Ishikawa (cell line): Measurements from ENCODE around the gene CORIN.

ENCODE experiments used
- RAD21 ChIP-seq: IDR thresholded peaks from 2 replicates; pipeline ENCODE4 v1.6.1; 2012; ENCODE audit warnings: low read depth
- TAF1 ChIP-seq: IDR thresholded peaks from 2 replicates; pipeline ENCODE4 v1.6.1; 2012; ENCODE audit warnings: low read depth, mild to moderate bottlenecking
- YY1 ChIP-seq: IDR thresholded peaks from 2 replicates; pipeline ENCODE4 v1.6.1; 2012; ENCODE audit warnings: low read depth

DNA sequence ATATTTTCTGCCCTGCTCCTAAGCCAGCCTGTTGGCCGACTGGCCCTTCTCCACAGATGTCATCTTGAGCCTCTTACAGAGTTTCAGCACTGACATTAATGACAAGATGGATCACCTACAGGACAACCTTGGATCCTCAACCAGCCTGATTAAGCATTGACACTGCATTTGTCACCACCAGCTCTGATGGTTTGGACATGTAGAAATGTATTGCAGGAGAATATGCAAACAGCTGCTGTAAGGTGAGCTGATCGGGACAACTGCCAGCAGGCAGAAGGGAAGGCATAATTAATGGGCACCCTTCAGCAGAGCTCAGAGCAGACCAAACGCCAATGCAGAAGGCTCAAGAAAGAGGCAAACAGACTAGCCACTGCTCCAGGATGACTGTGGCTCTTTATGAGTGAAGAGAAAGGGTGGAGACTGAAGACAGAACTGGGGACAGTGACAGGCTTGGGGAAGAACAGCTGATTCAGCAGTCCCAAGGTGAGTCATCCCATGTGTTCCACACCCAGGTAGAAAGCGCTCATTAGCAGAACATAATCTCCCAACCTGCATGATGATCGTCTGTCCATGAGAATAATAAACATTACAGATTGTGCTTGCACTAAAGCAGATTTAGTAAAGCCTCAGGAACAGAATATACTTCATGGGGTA is 6.7 kb downstream of the CORIN start:
- no peak for TF ChIP-seq YY1
- TF ChIP-seq TAF1, result no peak
- no peak for TF ChIP-seq RAD21
